Nucleus accumbens (tissue), 56 donors: ENCODE results near the gene RNF220.
A peak's percentile ranks its signal among the peaks of the same experiment; 100 is the strongest.
"Not testable (repeated sequence)": the region's sequence is repeated elsewhere in the genome, so short reads cannot be mapped to it uniquely, and the experiment has no call there.

Experiments
- DNase-seq, 56 donors: peaks; one replicate each; lab custom pipeline; 2025; lab: John Stamatoyannopoulos, UW

RNF220 gene

GRCh38 chr1:44484155-44484688 lies 79.2 kb downstream of the RNF220 start:
- no peak for DNase-seq

GRCh38 chr1:44485229-44485933 lies 80.3 kb downstream of the RNF220 start:
- DNase-seq = peak in 2 of 56 donors; percentile 3 to 33

GRCh38 chr1:44485934-44486460 lies 80.9 kb downstream of the RNF220 start:
- no peak for DNase-seq

GRCh38 chr1:44489481-44489880 lies 84.4 kb downstream of the RNF220 start:
- DNase-seq = no peak

- DNase-seq = peak in 5 of 56 donors; percentile 17 to 32 (median 25)
These were observed 91.6 kb downstream of the RNF220 start for GRCh38 chr1:44496541-44497171.

GRCh38 chr1:44497422-44498170 lies 92.5 kb downstream of the RNF220 start:
- DNase-seq = no peak

GRCh38 chr1:44499306-44499705 lies 94.3 kb downstream of the RNF220 start:
- DNase-seq = no peak

- peak in 43 of 56 donors; percentile 41 to 95 (median 81) for DNase-seq
These were observed 95.4 kb downstream of the RNF220 start for GRCh38 chr1:44500181-44501046.

GRCh38 chr1:44501047-44501890 lies 96.2 kb downstream of the RNF220 start:
- peak in 49 of 56 donors; percentile 32 to 93 (median 80) for DNase-seq

GRCh38 chr1:44502823-44503222 lies 97.8 kb downstream of the RNF220 start:
- DNase-seq = not testable (repeated sequence)

- no peak for DNase-seq
These were observed 98.6 kb downstream of the RNF220 start for GRCh38 chr1:44503625-44504024.

- DNase-seq = peak in 11 of 56 donors; percentile 13 to 50 (median 29)
These were observed 100.3 kb downstream of the RNF220 start for GRCh38 chr1:44505210-44505993.

GRCh38 chr1:44507490-44508396 lies 102.7 kb downstream of the RNF220 start:
- DNase-seq = peak in 53 of 56 donors; percentile 45 to 94 (median 85)

GRCh38 chr1:44508397-44508745 lies 103.3 kb downstream of the RNF220 start:
- peak in 3 of 56 donors; percentile 56 to 76 (median 65) for DNase-seq

- DNase-seq = no peak
These were observed 106.3 kb downstream of the RNF220 start for GRCh38 chr1:44511363-44511762.

GRCh38 chr1:44511769-44512168 lies 106.7 kb downstream of the RNF220 start:
- DNase-seq = no peak

GRCh38 chr1:44512313-44512885 lies 107.3 kb downstream of the RNF220 start:
- no peak for DNase-seq
